Adipocyte (in vitro differentiated cells): ENCODE data around the gene PEX14.
A peak's percentile ranks its signal among the peaks of the same experiment; 100 is the strongest.

Source experiments
- DNase-seq: peaks from one replicate; pipeline ENCODE4 v3.0.0-alpha.2; 2015; ENCODE audit warnings: low read depth
- H3K27me3 ChIP-seq: replicated peaks from 2 replicates; pipeline ENCODE4 v1.7.0; 2013; ENCODE audit warnings: mild to moderate bottlenecking, low read length, moderate library complexity; ENCODE audit not compliant: control insufficient read depth, insufficient read depth
- H3K36me3 ChIP-seq: 2 replicates; pipeline ENCODE4 v1.7.0; 2013; ENCODE audit warnings: low read length, mild to moderate bottlenecking, moderate library complexity; ENCODE audit not compliant: control insufficient read depth, insufficient read depth, severe bottlenecking
- H3K4me1 ChIP-seq: 2 replicates; pipeline ENCODE4 v1.7.0; 2013; ENCODE audit warnings: mild to moderate bottlenecking, low read length, moderate library complexity; ENCODE audit not compliant: control insufficient read depth, insufficient read depth
- H3K4me3 ChIP-seq: 2 replicates; pipeline ENCODE4 v1.7.0; 2013; ENCODE audit warnings: mild to moderate bottlenecking, low read length, moderate library complexity
- H3K9ac ChIP-seq: 2 replicates; pipeline ENCODE4 v1.7.0; 2013; ENCODE audit warnings: mild to moderate bottlenecking, low read length, moderate library complexity
- H3K9me3 ChIP-seq: 2 replicates; pipeline ENCODE4 v1.7.0; 2013; ENCODE audit warnings: mild to moderate bottlenecking, low read length, moderate library complexity; ENCODE audit not compliant: control insufficient read depth

PEX14 gene

DNA sequence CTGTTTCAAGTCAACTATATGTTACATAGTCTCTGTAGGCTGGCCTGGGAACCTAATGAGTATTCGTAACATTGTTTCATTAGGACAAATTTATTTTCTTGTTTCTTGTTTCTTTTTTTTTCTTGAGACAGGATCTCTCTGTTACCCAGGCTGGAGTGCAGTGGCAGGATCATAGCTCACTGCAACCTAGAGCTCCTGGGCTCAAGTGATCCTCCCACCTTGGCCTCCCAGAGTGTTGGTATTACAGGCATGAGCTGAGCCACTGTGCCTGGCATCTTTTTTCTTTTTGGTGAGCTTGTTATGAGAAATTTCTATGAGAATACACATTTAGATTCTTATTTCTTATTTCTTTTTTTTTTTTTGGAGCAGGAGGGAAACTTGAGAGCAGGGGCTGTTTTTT, 37.7 kb upstream of the PEX14 start:
- DNase-seq = no peak
- H3K36me3 ChIP-seq = no peaks in the 10 kb centered on the region
- no peaks in the 10 kb centered on the region for H3K4me1 ChIP-seq
- no peak overlapping the region for H3K4me3 ChIP-seq
- no peaks in the 10 kb centered on the region for H3K27me3 ChIP-seq
- H3K9ac ChIP-seq = no peak overlapping the region
- H3K9me3 ChIP-seq = no peaks in the 10 kb centered on the region

- no peak for DNase-seq
- H3K27me3 ChIP-seq = no peaks in the 10 kb centered on the region
- no peaks in the 10 kb centered on the region for H3K4me1 ChIP-seq
- no peaks in the 10 kb centered on the region for H3K9me3 ChIP-seq
- no peak overlapping the region for H3K9ac ChIP-seq
- H3K4me3 ChIP-seq = no peak overlapping the region
- no peaks in the 10 kb centered on the region for H3K36me3 ChIP-seq
These were observed 36.0 kb upstream of the PEX14 start for GRCh38 chr1:10438677-10439163.

DNA sequence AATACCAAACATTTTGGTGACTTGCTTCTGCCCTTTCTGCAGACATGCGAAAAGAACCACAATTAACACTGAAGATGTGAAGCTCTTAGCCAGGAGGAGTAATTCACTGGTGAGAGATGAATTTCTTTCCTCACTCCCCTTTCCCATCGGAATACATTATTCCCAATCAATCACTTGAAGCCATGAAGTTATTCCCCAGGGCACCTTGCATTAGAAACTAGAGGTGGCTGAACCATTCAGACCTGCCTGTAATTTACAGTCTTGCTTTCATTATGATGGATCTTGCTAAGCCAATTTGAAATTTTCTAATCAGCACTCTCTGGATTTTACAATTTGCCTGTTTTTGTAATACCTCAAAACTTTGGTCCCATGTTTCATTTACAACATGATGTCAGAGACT, 34.4 kb upstream of the PEX14 start:
- DNase-seq = no peak
- no peaks in the 10 kb centered on the region for H3K4me1 ChIP-seq
- H3K36me3 ChIP-seq = no peaks in the 10 kb centered on the region
- no peak overlapping the region for H3K4me3 ChIP-seq
- no peak overlapping the region for H3K9ac ChIP-seq
- H3K9me3 ChIP-seq = no peaks in the 10 kb centered on the region
- no peaks in the 10 kb centered on the region for H3K27me3 ChIP-seq

DNA sequence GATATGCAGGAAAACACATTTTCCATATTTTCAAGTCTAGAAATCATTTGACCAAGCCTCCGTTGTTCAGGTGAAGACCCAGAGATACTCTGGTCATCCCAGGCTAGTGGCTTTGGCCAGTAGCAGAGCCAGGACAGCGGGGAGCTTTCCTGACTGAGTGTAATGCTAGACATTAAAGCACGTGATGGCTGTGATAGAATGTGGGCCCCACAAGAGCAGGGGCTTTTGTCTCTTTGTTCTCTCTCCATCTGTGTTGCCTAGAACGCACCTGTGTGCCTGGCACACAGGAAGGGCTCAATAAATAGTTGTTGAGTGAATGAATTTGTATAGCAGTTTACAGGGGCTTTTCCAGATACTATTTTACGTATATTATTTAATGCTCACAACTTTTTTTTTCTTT, 34.0 kb upstream of the PEX14 start:
- Histone ChIP-seq H3K9ac (no peak overlapping the region), H3K4me3 (no peak overlapping the region), H3K36me3 (no peaks in the 10 kb centered on the region), H3K27me3 (no peaks in the 10 kb centered on the region), H3K9me3 (no peaks in the 10 kb centered on the region), H3K4me1 (no peaks in the 10 kb centered on the region)
- no peak for DNase-seq

GRCh38 chr1:10444248-10444647, 30.5 kb upstream of the PEX14 start:
- Histone ChIP-seq H3K27me3 (no peaks in the 10 kb centered on the region), H3K9ac (no peak overlapping the region), H3K4me1 (no peaks in the 10 kb centered on the region), H3K9me3 (no peaks in the 10 kb centered on the region), H3K36me3 (no peaks in the 10 kb centered on the region), H3K4me3 (no peak overlapping the region)
- no peak for DNase-seq

DNA sequence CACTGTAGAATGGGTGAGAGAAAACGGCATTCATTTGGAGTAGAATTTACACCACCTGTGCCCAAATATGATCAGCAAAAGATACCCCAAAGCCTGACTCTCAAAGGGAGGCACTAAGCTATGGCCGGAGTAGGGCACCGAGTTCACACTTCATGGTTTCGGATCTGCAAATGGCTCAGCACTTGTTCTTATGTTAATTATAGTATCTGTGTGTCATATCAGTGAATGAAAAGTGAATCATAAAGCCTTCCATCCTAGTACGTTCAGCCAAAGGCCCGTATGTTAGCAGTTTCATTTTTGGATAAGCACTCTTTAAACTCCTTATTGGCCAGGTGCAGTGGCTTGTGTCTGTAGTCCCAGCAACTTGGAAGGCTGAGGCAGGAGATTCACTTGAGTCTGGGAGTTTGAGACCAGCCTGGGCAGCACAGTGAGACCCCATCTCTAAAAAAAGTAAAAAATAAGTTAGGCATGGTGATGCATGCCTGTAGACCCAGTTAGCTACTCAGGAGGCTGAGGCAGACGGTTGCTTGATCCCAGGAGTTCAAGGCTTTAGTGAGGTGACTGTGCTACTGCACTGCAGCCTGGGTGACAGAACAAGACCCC, 29.9 kb upstream of the PEX14 start:
- no peak for DNase-seq
- Histone ChIP-seq H3K4me1 (no peaks in the 10 kb centered on the region), H3K27me3 (no peaks in the 10 kb centered on the region), H3K9me3 (no peaks in the 10 kb centered on the region), H3K36me3 (no peaks in the 10 kb centered on the region), H3K4me3 (no peak overlapping the region), H3K9ac (no peak overlapping the region)

GRCh38 chr1:10446790-10447422, 27.8 kb upstream of the PEX14 start:
- H3K36me3 ChIP-seq = no peaks in the 10 kb centered on the region
- no peak overlapping the region for H3K9ac ChIP-seq
- H3K4me3 ChIP-seq = no peak overlapping the region
- H3K9me3 ChIP-seq = no peaks in the 10 kb centered on the region
- DNase-seq = no peak
- no peaks in the 10 kb centered on the region for H3K27me3 ChIP-seq
- peaks cover 13% of the 10 kb centered on the region for H3K4me1 ChIP-seq

DNA sequence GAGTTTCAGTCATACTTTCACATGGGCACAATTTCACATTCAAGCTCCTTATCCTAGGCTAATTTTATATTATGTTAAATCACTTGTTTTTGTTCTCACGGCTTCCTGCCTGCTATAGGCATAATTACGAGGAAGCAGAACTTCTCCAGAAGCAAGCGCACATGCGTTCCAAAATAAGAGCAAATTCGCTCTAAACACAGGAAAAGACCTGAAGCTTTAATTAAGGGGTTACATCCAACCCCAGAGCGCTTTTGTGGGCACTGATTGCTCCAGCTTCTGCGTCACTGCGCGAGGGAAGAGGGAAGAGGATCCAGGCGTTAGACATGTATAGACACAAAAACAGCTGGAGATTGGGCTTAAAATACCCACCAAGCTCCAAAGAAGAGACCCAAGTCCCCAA, 25.0 kb upstream of the PEX14 start, which contains the start of gene CORT:
Gene CORT (plus strand): TSS at position 281 of the 400 bp plus-strand sequence. CDS start 193 bp downstream, outside the sequence.
- H3K9ac ChIP-seq = peak within 1 kb of the TSS; percentile 51
- peak within 1 kb of the TSS; percentile 66 for H3K4me3 ChIP-seq
- no peak for DNase-seq
- peaks cover 13% of the 10 kb centered on the region for H3K4me1 ChIP-seq
- H3K36me3 ChIP-seq = no peaks in the 10 kb centered on the region
- H3K9me3 ChIP-seq = no peaks in the 10 kb centered on the region
- H3K27me3 ChIP-seq = no peaks in the 10 kb centered on the region

GRCh38 chr1:10450156-10450814, 24.5 kb upstream of the PEX14 start:
- Histone ChIP-seq H3K9me3 (no peaks in the 10 kb centered on the region), H3K36me3 (no peaks in the 10 kb centered on the region), H3K9ac (peak overlapping the region; percentile 51), H3K4me3 (no peak overlapping the region), H3K27me3 (no peaks in the 10 kb centered on the region), H3K4me1 (peaks cover 13% of the 10 kb centered on the region)
- no peak for DNase-seq

- no peaks in the 10 kb centered on the region for H3K27me3 ChIP-seq
- H3K4me1 ChIP-seq = peaks cover 13% of the 10 kb centered on the region
- H3K9ac ChIP-seq = peak overlapping the region; percentile 51
- peak; percentile 24 for DNase-seq
- no peaks in the 10 kb centered on the region for H3K36me3 ChIP-seq
- H3K4me3 ChIP-seq = peak overlapping the region; percentile 66
- H3K9me3 ChIP-seq = no peaks in the 10 kb centered on the region
These were observed 23.9 kb upstream of the PEX14 start for GRCh38 chr1:10450836-10451235.

GRCh38 chr1:10451287-10451686, 23.5 kb upstream of the PEX14 start:
- Histone ChIP-seq H3K9me3 (no peaks in the 10 kb centered on the region), H3K9ac (peak overlapping the region; percentile 51), H3K4me3 (peak overlapping the region; percentile 66), H3K4me1 (peaks cover 13% of the 10 kb centered on the region), H3K36me3 (no peaks in the 10 kb centered on the region), H3K27me3 (no peaks in the 10 kb centered on the region)
- DNase-seq = peak; percentile 74
